ENCODE results near the gene ANO7. TPM values are rescaled to one million over a fixed set of nuclear protein-coding genes. Genes with fewer than 3 reads are reported as not detected.

The ANO7 gene
- total RNA-seq, 4 donors from 2014 or later = 1.1 to 1.4 (median 1.2) TPM

DNA sequence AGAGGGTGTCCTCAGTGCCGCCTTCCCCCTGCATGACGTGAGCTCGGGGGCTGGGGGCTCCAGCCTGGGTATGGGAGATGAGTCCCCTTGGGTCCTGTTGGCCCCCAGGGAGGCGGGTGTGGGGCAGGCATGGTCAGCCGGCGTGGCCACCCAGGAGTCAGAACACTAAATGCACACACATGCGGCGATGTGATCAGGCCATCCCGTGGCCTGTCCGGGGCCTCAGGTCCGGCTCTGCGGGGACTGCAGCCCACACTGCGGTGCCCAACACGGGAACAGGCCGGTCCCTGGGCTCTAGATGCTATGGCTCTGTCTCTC, 13.8 kb downstream of the ANO7 start:
- no peaks in the 10 kb centered on the region for H3K27me3 ChIP-seq
- no peak overlapping the region for H3K4me3 ChIP-seq
- H3K27ac ChIP-seq = no peak overlapping the region
- no peak for TF ChIP-seq POLR2AphosphoS5 (IDR thresholded peaks at IDR 0.05)
- TF ChIP-seq CTCF (IDR thresholded peaks at IDR 0.05) = no peak
- TF ChIP-seq POLR2A (IDR thresholded peaks at IDR 0.05) = no peak
- WGBS = 100% methylated on average over 5 of the region's 15 CpGs
- H3K36me3 ChIP-seq = no peaks in the 10 kb centered on the region
- DNase-seq (ENCODE audit: low spot score in 2 of 2) = no peak
- no peaks in the 10 kb centered on the region for H3K9me3 ChIP-seq
- no peaks in the 10 kb centered on the region for H3K4me1 ChIP-seq

- no peaks in the 10 kb centered on the region for H3K9me3 ChIP-seq
- TF ChIP-seq POLR2AphosphoS5 (IDR thresholded peaks at IDR 0.05) = no peak
- no peak for TF ChIP-seq POLR2A (IDR thresholded peaks at IDR 0.05)
- TF ChIP-seq CTCF (IDR thresholded peaks at IDR 0.05) = no peak
- TF ChIP-seq EP300 (IDR thresholded peaks at IDR 0.05) = no peak
- H3K27ac ChIP-seq = no peak overlapping the region
- DNase-seq (ENCODE audit: low spot score in 2 of 2) = no peak
- H3K4me3 ChIP-seq = no peak overlapping the region
- WGBS = 100% methylated on average over 2 of the region's 9 CpGs
- H3K36me3 ChIP-seq = no peaks in the 10 kb centered on the region
- H3K27me3 ChIP-seq = no peaks in the 10 kb centered on the region
- H3K4me1 ChIP-seq = no peaks in the 10 kb centered on the region
These were observed 14.2 kb downstream of the ANO7 start for GRCh38 chr2:241202681-241203080.

DNA sequence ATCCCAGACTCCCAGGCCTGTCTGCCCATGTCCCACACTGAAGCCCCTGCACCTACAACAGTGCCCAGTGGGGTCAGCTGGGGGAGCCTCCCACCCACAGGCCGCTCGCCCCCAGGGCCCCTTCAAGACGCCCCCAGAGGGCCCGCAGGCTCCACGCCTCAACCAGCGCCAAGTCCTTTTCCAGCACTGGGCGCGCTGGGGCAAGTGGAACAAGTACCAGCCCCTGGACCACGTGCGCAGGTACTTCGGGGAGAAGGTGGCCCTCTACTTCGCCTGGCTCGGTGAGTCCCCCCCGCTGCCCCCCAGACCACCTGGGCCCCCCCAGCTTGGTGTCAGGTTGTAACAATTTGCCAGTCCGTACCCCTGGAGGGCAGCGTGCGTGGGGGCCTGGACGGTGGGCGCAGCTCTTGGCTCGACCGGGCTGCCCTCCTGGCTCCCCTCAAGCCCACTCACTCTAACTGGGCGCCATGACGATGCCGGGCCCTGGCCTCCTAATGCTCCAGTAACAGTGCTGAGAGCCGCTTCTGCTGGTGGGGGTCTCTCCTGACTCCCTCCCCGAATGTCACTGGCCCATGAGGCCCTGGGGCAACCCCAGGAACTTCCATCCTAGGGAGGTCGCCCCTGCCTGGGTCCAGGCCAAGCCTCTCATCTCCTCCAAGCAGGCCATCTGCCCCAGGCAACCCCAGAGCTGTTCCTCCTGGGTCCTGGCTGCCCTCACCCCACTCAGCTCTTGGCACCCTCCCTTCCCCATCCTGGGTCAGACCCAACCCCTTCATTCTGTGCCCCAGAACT, 14.9 kb downstream of the ANO7 start:
- DNase-seq (ENCODE audit: low spot score in 2 of 2) = no peak
- Histone ChIP-seq H3K4me3 (no peak overlapping the region), H3K36me3 (no peaks in the 10 kb centered on the region), H3K4me1 (no peaks in the 10 kb centered on the region), H3K27me3 (no peaks in the 10 kb centered on the region), H3K27ac (no peak overlapping the region), H3K9me3 (no peaks in the 10 kb centered on the region)
- WGBS = 72% methylated on average over 13 of the region's 27 CpGs
- TF ChIP-seq POLR2AphosphoS5 (IDR thresholded peaks at IDR 0.05) (no peak), EP300 (IDR thresholded peaks at IDR 0.05) (no peak)

GRCh38 chr2:241204010-241204384, 15.5 kb downstream of the ANO7 start:
- DNase-seq (ENCODE audit: low spot score in 2 of 2) = no peak
- Histone ChIP-seq H3K4me1 (no peaks in the 10 kb centered on the region), H3K9me3 (no peaks in the 10 kb centered on the region), H3K27ac (no peak overlapping the region), H3K4me3 (no peak overlapping the region), H3K27me3 (no peaks in the 10 kb centered on the region), H3K36me3 (no peaks in the 10 kb centered on the region)
- 66% methylated on average over 2 of the region's 10 CpGs for WGBS
- TF ChIP-seq POLR2AphosphoS5 (IDR thresholded peaks at IDR 0.05) (no peak), CTCF (IDR thresholded peaks at IDR 0.05) (no peak), POLR2A (IDR thresholded peaks at IDR 0.05) (no peak), EP300 (IDR thresholded peaks at IDR 0.05) (no peak)

DNA sequence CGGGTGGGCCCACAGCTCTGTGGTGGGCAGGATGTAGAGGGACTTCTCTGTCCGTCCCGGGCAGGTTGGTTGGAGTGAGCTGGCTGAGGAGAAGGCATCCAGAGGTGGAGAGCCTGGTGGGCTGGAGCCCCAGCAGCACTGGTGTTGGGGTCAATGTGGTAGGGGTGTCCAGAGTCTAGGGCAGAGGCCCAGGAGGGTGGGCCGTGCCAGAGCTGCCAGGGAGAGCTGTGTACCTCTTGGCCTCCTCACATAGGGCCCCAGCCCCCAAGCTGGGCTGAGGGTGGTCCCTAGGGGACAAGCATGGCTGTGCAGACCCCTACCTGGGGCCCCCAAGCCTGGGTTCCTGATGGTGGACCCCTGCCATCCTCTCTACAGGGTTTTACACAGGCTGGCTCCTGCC, 16.0 kb downstream of the ANO7 start:
- no peak for DNase-seq (ENCODE audit: low spot score in 2 of 2)
- H3K4me1 ChIP-seq = no peaks in the 10 kb centered on the region
- no peaks in the 10 kb centered on the region for H3K36me3 ChIP-seq
- no peaks in the 10 kb centered on the region for H3K9me3 ChIP-seq
- H3K4me3 ChIP-seq = no peak overlapping the region
- 71% methylated on average over 3 of the region's 4 CpGs for WGBS
- no peaks in the 10 kb centered on the region for H3K27me3 ChIP-seq
- TF ChIP-seq POLR2AphosphoS5 (IDR thresholded peaks at IDR 0.05) (no peak), CTCF (IDR thresholded peaks at IDR 0.05) (no peak), EP300 (IDR thresholded peaks at IDR 0.05) (no peak), POLR2A (IDR thresholded peaks at IDR 0.05) (no peak)
- no peak overlapping the region for H3K27ac ChIP-seq

DNA sequence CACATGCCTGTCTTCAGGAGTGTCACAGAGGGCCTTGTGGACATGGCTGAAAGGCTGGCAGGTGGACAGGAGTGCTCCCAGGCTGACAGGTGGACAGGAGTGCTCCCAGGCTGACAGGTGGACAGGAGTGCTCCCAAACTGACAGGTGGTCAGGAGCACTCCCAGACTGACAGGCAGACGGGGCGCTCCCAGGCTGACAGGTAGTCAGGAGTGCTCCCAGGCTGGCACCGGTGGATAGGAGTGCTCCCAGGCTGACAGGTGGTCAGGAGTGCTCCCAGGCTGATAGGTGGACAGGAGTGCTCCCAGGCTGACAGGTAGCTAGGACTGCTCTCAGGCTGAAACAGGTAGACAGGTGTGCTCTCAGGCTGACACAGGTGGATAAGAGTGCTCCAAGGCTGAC, 16.6 kb downstream of the ANO7 start:
- DNase-seq (ENCODE audit: low spot score in 2 of 2) = no peak
- Histone ChIP-seq H3K27ac (no peak overlapping the region), H3K4me1 (no peaks in the 10 kb centered on the region), H3K4me3 (no peak overlapping the region), H3K36me3 (no peaks in the 10 kb centered on the region), H3K27me3 (no peaks in the 10 kb centered on the region), H3K9me3 (no peaks in the 10 kb centered on the region)
- TF ChIP-seq EP300 (IDR thresholded peaks at IDR 0.05) = no peak
- no peak for TF ChIP-seq POLR2AphosphoS5 (IDR thresholded peaks at IDR 0.05)
- TF ChIP-seq POLR2A (IDR thresholded peaks at IDR 0.05) = no peak
- no peak for TF ChIP-seq CTCF (IDR thresholded peaks at IDR 0.05)
- 100% methylated on average over 3 of the region's 3 CpGs for WGBS

Measured in suprapubic skin (tissue), 4 donors.